SK-N-SH (cell line): ENCODE results near the gene PHF8. TPM values are rescaled to one million over a fixed set of nuclear protein-coding genes. Genes with fewer than 3 reads are reported as not detected.

ENCODE experiments used
- CTCF ChIA-PET: fragments of 300-600, 350-600 bp; formaldehyde crosslinking; extraction: SDS; loops from one replicate; lab custom pipeline; 2021; lab: Yijun Ruan, JAX
- POLR2A ChIA-PET: fragments of 350-600 bp; sonication (Branson Sonifier 250); formaldehyde crosslinking; extraction: SDS; loops from one replicate; lab custom pipeline; 2020; ENCODE audit warnings: antibody characterized with exemption, inconsistent platforms; lab: Yijun Ruan, JAX
- DNase-seq: peaks from one replicate; pipeline ENCODE4 v3.0.0; 2012
- H2AFZ ChIP-seq: fragments of 200-600 bp; sonication (generic); 2 replicates; pipeline ENCODE4 v1.8.1; 2016; ENCODE audit warnings: antibody characterized with exemption, mild to moderate bottlenecking, low read depth
- H3F3A ChIP-seq: fragments of 200-600 bp; sonication (generic); replicated peaks from 2 replicates; pipeline ENCODE3; 2016; ENCODE audit warnings: antibody characterized with exemption, mild to moderate bottlenecking; ENCODE audit not compliant: insufficient read depth
- H3K27ac ChIP-seq, 2 experiments: fragments of 200-500 bp in 1 of 2; fragments of 200-600 bp in 1 of 2; sonication (Bioruptor generic) in 1 of 2; sonication (generic), shearing (Covaris generic) in 1 of 2; 2 replicates each; pipeline versions ENCODE4 v1.5.1 to v1.6.1; 2014 to 2016; ENCODE audit warnings: low read depth in 2 of 2, inconsistent platforms in 1 of 2, low read length in 1 of 2, mild to moderate bottlenecking in 1 of 2, mixed read lengths in 1 of 2
- H3K27me3 ChIP-seq: fragments of 200-600 bp; sonication (generic), shearing (Covaris generic); 2 replicates; pipeline ENCODE4 v1.6.1; 2016; ENCODE audit warnings: mixed run types; ENCODE audit not compliant: insufficient read depth
- H3K36me3 ChIP-seq, 2 experiments: fragments of 200-500 bp in 1 of 2; fragments of 200-600 bp in 1 of 2; sonication (Bioruptor generic) in 1 of 2; sonication (generic) in 1 of 2; replicated peaks in 1 of 2; 2 replicates each; pipeline versions ENCODE3 to v1.5.1; 2014 to 2016; ENCODE audit warnings: low read length in 1 of 2, mild to moderate bottlenecking in 1 of 2; ENCODE audit not compliant: insufficient read depth in 2 of 2, control insufficient read depth in 1 of 2
- H3K4me1 ChIP-seq, 2 experiments: fragments of 200-500 bp in 1 of 2; fragments of 200-600 bp in 1 of 2; sonication (Bioruptor generic) in 1 of 2; sonication (generic), shearing (Covaris generic) in 1 of 2; 2 replicates each; pipeline versions ENCODE4 v1.5.1 to v1.6.1; 2014 to 2016; ENCODE audit warnings: low read depth in 1 of 2, low read length in 1 of 2, mixed run types in 1 of 2; ENCODE audit not compliant: insufficient read depth in 2 of 2, control insufficient read depth in 1 of 2
- H3K4me2 ChIP-seq: fragments of 200-600 bp; sonication (generic), shearing (Covaris generic); 2 replicates; pipeline ENCODE4 v1.6.1; 2017; ENCODE audit warnings: mixed run types
- H3K4me3 ChIP-seq, 2 experiments: fragments of 200-500 bp in 1 of 2; fragments of 200-600 bp in 1 of 2; sonication (Bioruptor generic) in 1 of 2; sonication (generic), shearing (Covaris generic) in 1 of 2; 2 replicates each; pipeline versions ENCODE4 v1.5.1 to v1.8.1; 2014 to 2016; ENCODE audit warnings: low read depth in 2 of 2, inconsistent platforms in 1 of 2, low read length in 1 of 2, mild to moderate bottlenecking in 1 of 2, mixed read lengths in 1 of 2, moderate library complexity in 1 of 2
- H3K79me2 ChIP-seq: fragments of 200-600 bp; sonication (generic); 2 replicates; pipeline ENCODE4 v1.8.1; 2017; ENCODE audit warnings: mild to moderate bottlenecking; ENCODE audit not compliant: insufficient read depth
- H3K9ac ChIP-seq: fragments of 200-600 bp; sonication (generic); 2 replicates; pipeline ENCODE4 v1.6.1; 2017; ENCODE audit warnings: mixed run types
- H3K9me2 ChIP-seq: fragments of 200-600 bp; sonication (generic); 2 replicates; pipeline ENCODE4 v1.6.1; 2017; ENCODE audit warnings: mixed run types
- H3K9me3 ChIP-seq: fragments of 200-600 bp; sonication (generic); 2 replicates; pipeline ENCODE4 v1.6.1; 2017; ENCODE audit warnings: mixed run types, mild to moderate bottlenecking, moderate library complexity
- H4K20me1 ChIP-seq: fragments of 200-600 bp; sonication (generic); 2 replicates; pipeline ENCODE4 v1.6.1; 2017; ENCODE audit warnings: mild to moderate bottlenecking, mixed run types; ENCODE audit not compliant: insufficient read depth
- ELF1 ChIP-seq: IDR thresholded peaks from 2 replicates; pipeline ENCODE4 v1.4.0; 2012
- EZH2phosphoT487 ChIP-seq: fragments of 200-600 bp; sonication (generic); IDR thresholded peaks from 2 replicates; pipeline ENCODE4 v1.6.1; 2017; ENCODE audit warnings: low read depth, mixed run types, mild to moderate bottlenecking, antibody characterized with exemption, moderate library complexity, borderline replicate concordance
- FOSL2 ChIP-seq: IDR thresholded peaks from 2 replicates; pipeline ENCODE4 v1.4.0; 2012; ENCODE audit warnings: low read depth, mild to moderate bottlenecking, moderate library complexity, borderline replicate concordance
- FOXJ3 ChIP-seq: sonication (generic); formaldehyde crosslinking; IDR thresholded peaks from 2 replicates; pipeline ENCODE4 v1.5.1; 2020; ENCODE audit warnings: mild to moderate bottlenecking, missing genetic modification reagents
- FOXM1 ChIP-seq: IDR thresholded peaks from 2 replicates; pipeline ENCODE4 v1.4.0; 2012; ENCODE audit warnings: low read depth, mild to moderate bottlenecking
- GATA2 ChIP-seq: sonication (generic); formaldehyde crosslinking; IDR thresholded peaks from 2 replicates; pipeline ENCODE4 v1.5.0; 2020; ENCODE audit warnings: mild to moderate bottlenecking, missing genetic modification reagents
- MXI1 ChIP-seq: IDR thresholded peaks from 2 replicates; pipeline ENCODE4 v1.6.1; 2012; ENCODE audit warnings: mild to moderate bottlenecking, low read depth, low read length, improper control_type of control experiment
- NFIC ChIP-seq: IDR thresholded peaks from 2 replicates; pipeline ENCODE4 v1.4.0; 2012; ENCODE audit warnings: borderline replicate concordance
- NRF1 ChIP-seq: IDR thresholded peaks from 2 replicates; pipeline ENCODE4 v1.6.1; 2012; ENCODE audit warnings: low read depth, mild to moderate bottlenecking, low read length
- POLR2AphosphoS5 ChIP-seq: IDR thresholded peaks from 2 replicates; pipeline ENCODE4 v1.6.1; 2012; ENCODE audit warnings: low read depth, low read length
- RCOR1 ChIP-seq: fragments of 150-350 bp; IDR thresholded peaks from 2 replicates; pipeline ENCODE4 v1.6.1; 2017; ENCODE audit warnings: antibody characterized with exemption, low read length
- RXRA ChIP-seq: IDR thresholded peaks from 2 replicates; pipeline ENCODE4 v1.4.0; 2012; ENCODE audit warnings: low read depth, mild to moderate bottlenecking, borderline replicate concordance
- SMC3 ChIP-seq: IDR thresholded peaks from 2 replicates; pipeline ENCODE4 v1.6.1; 2012; ENCODE audit warnings: low read depth, low read length, improper control_type of control experiment
- TCF12 ChIP-seq: IDR thresholded peaks from 2 replicates; pipeline ENCODE4 v1.4.0; 2012
- USF1 ChIP-seq: IDR thresholded peaks from 2 replicates; pipeline ENCODE4 v1.4.0; 2012; ENCODE audit warnings: low read depth, borderline replicate concordance
- USF2 ChIP-seq: fragments of 150-350 bp; IDR thresholded peaks from 2 replicates; pipeline ENCODE4 v1.6.1; 2017; ENCODE audit warnings: antibody characterized with exemption, low read length, low read depth, borderline replicate concordance
- WGBS: methylation state at CpG from one replicate; pipeline ENCODE4 v1.1.6; 2017; ENCODE audit warnings: low lambda C conversion rate; 5-methylcytosine and 5-hydroxymethylcytosine counted together
- polyA plus RNA-seq, 3 experiments: library from polyadenylated mRNA; depleted of rRNA; stranded (reverse); fragments of >200 nt; gene quantifications; 2 replicates each; pipeline ENCODE4 v1.2.3, GENCODE V29; 2012

PHF8 gene
- polyA plus RNA-seq, 1 of the 3 experiments (the other 2 are of a cell fraction) = 7.8 TPM

- Histone ChIP-seq H3F3A (no peaks in the 10 kb centered on the region), H3K79me2 (no peaks in the 10 kb centered on the region), H3K4me3 (no peak overlapping the region), H3K4me1 (no peaks in the 10 kb centered on the region), H3K9me2 (no peaks in the 10 kb centered on the region), H3K36me3 (no peaks in the 10 kb centered on the region), H3K9ac (no peak overlapping the region), H3K4me2 (no peak overlapping the region), H4K20me1 (no peaks in the 10 kb centered on the region), H3K9me3 (no peaks in the 10 kb centered on the region), H3K27me3 (peaks cover 5% of the 10 kb centered on the region), H3K27ac (no peak overlapping the region), H2AFZ (no peak overlapping the region)
- TF ChIP-seq FOXJ3 = no peak
- ChIA-PET POLR2A (no interaction called here), CTCF (no interaction called here)
- DNase-seq = no peak
These were observed 125.6 kb downstream of the PHF8 start for GRCh38 chrX:53918702-53919101.

GRCh38 chrX:53900623-53901022, 143.7 kb downstream of the PHF8 start:
- DNase-seq = no peak
- no peaks in the 10 kb centered on the region for H3K9me2 ChIP-seq
- no peak overlapping the region for H3K9ac ChIP-seq
- no peak overlapping the region for H3K4me3 ChIP-seq
- H4K20me1 ChIP-seq = no peaks in the 10 kb centered on the region
- H3K36me3 ChIP-seq = no peaks in the 10 kb centered on the region
- H3K9me3 ChIP-seq = no peaks in the 10 kb centered on the region
- no peak overlapping the region for H3K27ac ChIP-seq
- WGBS = 28% methylated on average over 5 of the region's 5 CpGs
- no peak for TF ChIP-seq FOXM1
- no peak for TF ChIP-seq RCOR1
- POLR2A ChIA-PET = no interaction called here
- H3K4me2 ChIP-seq = no peak overlapping the region
- CTCF ChIA-PET = no interaction called here
- no peaks in the 10 kb centered on the region for H3K4me1 ChIP-seq
- no peak overlapping the region for H2AFZ ChIP-seq
- H3K27me3 ChIP-seq = no peaks in the 10 kb centered on the region; the same call in 1 of the 2 replicates
- H3K79me2 ChIP-seq = no peaks in the 10 kb centered on the region
- no peaks in the 10 kb centered on the region for H3F3A ChIP-seq

- no peak for DNase-seq
- Histone ChIP-seq H2AFZ (no peak overlapping the region), H3K4me2 (no peak overlapping the region), H3K9me2 (no peaks in the 10 kb centered on the region), H3F3A (no peaks in the 10 kb centered on the region), H3K79me2 (no peaks in the 10 kb centered on the region), H3K9ac (no peak overlapping the region), H3K9me3 (no peaks in the 10 kb centered on the region), H3K27ac (no peak overlapping the region), H3K4me1 (no peaks in the 10 kb centered on the region), H3K36me3 (no peaks in the 10 kb centered on the region), H4K20me1 (no peaks in the 10 kb centered on the region), H3K27me3 (no peaks in the 10 kb centered on the region), H3K4me3 (no peak overlapping the region)
- POLR2A ChIA-PET = no interaction called here
- WGBS = 20% methylated on average over 3 of the region's 3 CpGs
- CTCF ChIA-PET = no interaction called here
- no peak for TF ChIP-seq NRF1
- no peak for TF ChIP-seq POLR2AphosphoS5
- TF ChIP-seq FOXJ3 = no peak
- TF ChIP-seq TCF12 = no peak
- TF ChIP-seq EZH2phosphoT487 = no peak
- no peak for TF ChIP-seq FOSL2
- no peak for TF ChIP-seq RXRA
- no peak for TF ChIP-seq SMC3
- TF ChIP-seq GATA2 (CRISPR knock-in tag) = no peak
- no peak for TF ChIP-seq ELF1
- no peak for TF ChIP-seq USF2
- no peak for TF ChIP-seq MXI1
- no peak for TF ChIP-seq NFIC
- no peak for TF ChIP-seq USF1
- no peak for TF ChIP-seq FOXM1
These were observed 149.0 kb downstream of the PHF8 start for GRCh38 chrX:53895270-53895669.
